ENCODE measurements around the gene ZNF581.

The ZNF581 gene

DNA sequence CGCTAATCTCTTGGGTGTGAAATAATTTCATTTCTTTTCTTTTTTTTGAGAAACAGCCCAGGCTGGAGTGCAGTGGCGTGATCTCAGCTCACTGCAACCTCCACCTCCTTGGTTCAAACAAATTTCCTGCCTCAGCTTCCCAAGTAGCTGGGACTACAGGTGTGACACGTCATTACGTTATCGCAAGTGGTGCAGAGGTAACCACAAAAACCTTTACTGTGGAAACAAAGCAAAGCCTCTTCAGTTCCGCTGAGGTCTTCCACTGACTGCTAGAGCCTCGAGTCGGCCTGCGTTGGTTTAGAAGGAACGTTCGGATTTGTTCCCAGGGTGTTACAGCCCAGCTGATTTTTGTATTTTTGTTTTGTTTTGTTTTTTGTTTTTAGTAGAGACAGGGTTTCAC lies 17.1 kb upstream of the ZNF581 start:
- peak; percentile 33 for DNase-seq (ENCODE audit: low read depth)

DNA sequence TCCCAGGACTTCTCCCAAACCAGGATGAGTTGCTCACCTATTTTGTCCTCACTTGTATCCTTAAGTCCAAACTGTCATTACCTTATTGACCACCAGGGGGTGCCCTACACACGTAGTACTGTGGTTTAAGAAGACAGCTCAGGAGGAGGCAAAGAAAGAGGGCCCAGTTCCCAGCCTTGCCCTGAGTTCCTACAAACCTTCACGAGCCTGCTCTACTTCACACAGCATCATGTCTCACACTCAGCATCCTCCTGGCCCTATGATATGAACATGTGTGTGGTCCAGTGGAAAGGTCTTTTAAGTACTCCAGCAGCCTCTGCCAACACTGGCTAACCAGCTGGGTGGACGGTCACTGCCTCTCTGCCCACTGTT lies 11.0 kb upstream of the ZNF581 start:
- peak; percentile 68 for DNase-seq (ENCODE audit: low read depth)

DNA sequence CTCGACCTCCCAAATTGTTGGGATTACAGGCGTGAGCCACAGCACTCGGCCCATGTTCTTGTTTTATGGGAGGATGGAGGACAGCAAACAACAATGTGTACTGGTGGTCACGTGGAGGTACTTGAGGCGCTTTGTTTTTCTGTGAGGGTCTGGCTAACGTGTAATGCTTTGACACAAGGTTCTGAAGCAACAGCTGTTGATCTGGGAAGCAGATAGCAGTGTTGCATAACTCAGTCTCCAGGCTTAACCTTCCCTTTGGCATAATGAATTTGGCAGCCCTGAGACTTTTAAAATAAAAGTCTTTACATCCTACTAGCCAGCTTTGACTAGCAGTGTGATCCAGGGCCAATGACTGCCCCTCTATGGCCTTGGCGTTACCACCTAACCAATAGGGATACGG lies 9.6 kb upstream of the ZNF581 start:
- DNase-seq (ENCODE audit: low read depth), result no peak

DNA sequence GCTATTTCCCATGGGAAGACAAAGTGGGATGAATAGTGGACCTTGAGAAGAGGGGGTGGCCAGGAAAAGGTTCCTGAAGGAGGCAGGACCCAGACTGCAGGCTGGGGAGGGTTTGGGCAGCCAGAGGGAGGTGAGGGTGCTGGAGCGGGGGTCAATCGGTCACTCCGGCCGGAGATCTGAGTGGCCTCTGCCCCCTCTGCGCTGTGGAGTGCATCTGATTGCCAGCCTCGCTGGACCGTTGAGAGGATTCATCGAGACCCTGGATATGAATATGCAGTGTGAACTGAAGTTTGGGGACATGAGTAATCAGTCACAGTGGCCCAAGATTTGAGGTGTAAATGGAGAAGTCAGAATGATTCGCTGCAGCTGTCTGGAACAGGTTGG lies 8.1 kb upstream of the ZNF581 start:
- no peak for DNase-seq (ENCODE audit: low read depth)

- DNase-seq (ENCODE audit: low read depth), result no peak
These were observed 7.5 kb upstream of the ZNF581 start for GRCh38 chr19:55635856-55636440.

DNA sequence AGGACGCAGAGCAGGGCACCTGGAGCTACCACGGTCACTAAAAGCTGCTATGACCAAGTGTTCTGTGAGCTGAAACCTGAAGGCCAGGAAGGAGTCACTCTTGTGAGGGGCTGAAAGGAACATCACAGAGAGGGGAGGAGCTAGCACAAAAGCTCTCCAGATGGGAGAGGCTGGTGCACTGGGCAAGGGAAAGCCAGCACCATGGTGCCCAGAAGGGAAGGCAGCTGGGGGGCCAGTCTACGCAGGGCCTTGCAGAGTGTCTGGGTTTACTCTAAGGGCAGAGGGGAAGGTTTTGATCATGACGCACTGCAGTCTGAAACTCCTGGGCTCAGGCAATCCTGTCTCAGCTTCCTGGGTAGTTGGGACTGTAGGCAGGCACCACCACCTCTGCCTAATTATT lies 6.7 kb upstream of the ZNF581 start:
- no peak for DNase-seq (ENCODE audit: low read depth)

DNA sequence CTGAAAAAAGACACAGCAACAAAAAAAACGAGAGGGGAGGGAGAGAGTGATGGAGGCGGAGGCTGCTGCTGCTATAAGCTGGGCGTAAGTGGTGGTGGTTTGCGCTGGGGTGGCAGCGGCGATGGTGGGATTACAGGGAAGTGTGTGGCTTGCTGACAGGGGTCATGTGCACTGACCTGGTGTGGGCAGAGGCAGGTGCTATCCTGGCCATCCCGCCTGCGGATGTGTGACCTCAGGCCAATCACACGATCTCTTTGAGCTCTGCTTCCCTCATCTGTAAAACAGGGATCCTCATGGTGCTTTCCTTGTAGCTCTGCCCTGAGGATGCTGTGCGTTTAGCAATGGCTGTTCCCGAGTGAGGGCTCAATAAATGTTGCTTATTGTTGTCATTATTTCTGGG lies 5.9 kb upstream of the ZNF581 start:
- DNase-seq (ENCODE audit: low read depth), result no peak

DNA sequence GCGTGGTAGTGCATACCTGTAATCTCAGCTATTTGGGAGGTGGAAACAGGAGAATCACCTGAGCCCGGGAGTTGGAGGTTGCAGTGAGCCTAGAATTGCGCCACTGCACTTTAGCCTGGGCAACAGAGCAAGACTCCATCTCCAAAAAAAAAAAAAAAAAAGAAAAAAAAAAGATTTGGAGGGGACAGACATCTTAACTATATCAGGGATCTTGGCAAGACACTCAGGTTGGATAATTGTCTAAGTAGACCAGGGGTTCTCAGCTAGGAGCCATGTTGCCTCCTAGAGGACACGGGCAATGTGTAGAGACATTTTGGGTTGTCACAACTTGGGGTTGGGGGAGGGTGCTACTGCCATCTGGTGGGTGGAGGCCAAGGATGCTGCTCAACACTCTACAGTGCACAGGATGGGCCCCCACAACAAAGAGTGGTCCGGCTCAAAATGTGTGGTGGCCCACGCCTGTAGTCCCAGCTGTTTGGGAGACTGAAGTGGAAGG lies 4.5 kb upstream of the ZNF581 start:
- DNase-seq (ENCODE audit: low read depth), result peak; percentile 59

DNA sequence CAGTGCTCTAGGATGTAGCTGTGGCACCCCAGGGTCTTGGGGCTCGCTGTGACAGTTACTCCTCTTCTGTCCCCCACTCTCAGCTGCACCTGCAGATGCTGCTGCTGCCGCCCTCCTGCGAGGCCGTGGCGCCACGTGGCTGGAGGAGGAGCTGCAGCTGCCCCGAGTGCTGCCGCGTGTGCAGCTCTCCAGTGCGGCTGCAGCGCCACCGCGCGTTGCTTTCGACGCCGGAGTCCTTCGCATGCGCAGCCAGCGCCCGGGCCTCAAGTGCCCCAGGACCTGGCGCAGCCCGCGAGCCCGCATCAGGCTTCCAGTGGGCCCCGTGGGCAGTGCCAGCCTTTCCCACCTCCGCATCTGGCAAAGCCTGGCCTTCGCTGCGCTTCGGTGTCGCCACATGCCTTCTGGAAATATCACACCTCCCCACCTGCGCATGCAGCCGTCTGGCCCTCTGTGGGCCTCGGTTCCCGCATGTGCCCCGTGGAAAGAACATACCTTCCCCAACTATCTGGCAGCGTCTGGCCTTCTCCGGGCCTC lies 3.3 kb upstream of the ZNF581 start:
- DNase-seq (ENCODE audit: low read depth), result peak; percentile 77

- DNase-seq (ENCODE audit: low read depth), result peak; percentile 73
These were observed 2.6 kb upstream of the ZNF581 start, which contains the start of gene ZNF580 for GRCh38 chr19:55640577-55641425. ZNF580 (plus strand) TSS chr19:55641002; CDS start chr19:55642509, 1,507 bp downstream.

DNA sequence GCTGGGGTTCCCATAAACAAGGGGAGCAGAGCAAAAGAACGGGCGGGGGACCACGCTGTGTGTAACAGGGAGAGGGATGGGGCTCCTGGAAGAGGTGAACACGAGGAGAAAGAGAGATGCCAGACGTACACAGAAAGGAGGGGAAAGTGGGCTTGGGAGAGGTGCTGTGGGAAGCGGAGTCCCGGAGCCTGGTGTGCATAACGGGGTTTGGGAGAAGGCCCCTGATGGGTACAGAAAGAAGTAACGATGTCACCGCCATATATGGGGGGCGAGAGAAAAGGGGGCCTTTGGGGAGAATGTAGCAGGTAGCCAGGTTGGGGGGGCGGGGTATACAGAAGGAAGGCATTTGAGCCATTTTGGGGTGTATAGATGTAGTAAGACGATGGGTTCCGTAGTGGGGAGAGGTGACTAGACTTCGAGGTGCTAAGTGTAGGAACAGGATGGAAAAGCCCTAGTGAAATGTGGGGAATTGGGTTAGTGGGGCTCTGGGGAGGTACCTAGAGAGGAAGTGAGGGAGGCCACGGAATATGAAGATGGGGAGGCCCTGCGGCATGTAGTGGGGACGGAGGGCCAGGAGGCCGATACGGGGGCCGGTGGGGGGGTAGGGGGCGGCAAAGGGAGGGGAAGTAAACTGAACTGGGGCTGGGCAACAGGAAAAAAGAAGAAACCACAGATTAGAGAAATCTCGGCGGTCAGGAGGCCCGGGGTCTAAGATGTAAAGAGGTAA lies 1.9 kb upstream of the ZNF581 start:
- no peak for DNase-seq (ENCODE audit: low read depth)

DNA sequence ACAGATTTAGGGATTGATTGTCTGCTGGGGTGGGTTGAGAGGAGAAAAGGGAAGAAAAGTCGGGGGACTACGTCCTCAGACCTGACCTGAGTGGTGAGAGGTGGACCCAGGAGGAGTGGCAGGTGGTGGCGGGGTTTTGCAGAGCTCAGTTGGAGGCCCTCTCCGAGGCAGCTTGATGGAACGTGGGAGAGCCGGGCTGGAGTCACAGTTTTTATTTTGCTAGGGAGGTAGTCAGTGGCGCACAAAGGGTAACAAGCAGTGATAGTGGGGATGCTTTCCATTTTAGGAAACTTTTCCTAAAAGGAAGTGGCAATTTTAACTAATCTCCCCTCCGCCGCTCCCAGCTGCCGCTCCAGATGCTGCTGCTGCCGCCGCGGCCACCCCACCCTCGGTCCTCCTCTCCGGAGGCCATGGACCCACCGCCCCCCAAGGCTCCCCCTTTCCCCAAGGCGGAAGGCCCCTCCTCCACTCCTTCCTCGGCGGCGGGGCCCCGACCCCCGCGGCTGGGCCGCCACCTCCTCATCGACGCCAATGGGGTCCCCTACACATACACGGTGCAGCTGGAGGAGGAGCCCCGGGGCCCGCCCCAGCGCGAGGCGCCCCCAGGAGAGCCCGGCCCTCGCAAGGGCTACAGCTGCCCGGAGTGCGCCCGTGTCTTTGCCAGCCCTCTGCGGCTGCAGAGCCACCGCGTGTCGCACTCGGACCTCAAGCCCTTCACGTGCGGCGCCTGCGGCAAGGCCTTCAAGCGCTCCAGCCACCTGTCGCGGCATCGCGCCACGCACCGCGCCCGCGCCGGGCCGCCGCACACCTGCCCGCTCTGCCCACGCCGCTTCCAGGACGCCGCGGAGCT lies 1.1 kb upstream of the ZNF581 start:
- no peak for DNase-seq (ENCODE audit: low read depth)

DNA sequence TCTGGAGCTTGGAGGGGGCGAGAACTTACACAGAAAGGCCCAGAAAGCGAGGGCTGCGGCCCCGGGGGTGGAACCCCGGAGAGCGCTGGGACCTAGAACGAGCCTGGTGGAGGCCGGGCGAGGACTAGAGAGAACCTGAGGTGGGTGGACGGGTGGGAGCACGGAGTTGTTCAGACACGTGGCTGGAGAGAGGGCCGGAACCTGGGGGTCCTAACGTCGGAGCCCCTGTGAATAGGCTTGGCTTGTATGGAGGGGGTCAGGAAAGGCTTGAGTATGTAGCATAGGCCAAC lies 383 bp downstream of the ZNF581 start:
- no peak for DNase-seq (ENCODE audit: low read depth)

- no peak for DNase-seq (ENCODE audit: low read depth)
These were observed 863 bp downstream of the ZNF581 start for GRCh38 chr19:55644191-55644833.

GRCh38 chr19:55644842-55645511 lies 1.5 kb downstream of the ZNF581 start:
- DNase-seq (ENCODE audit: low read depth), result no peak

GRCh38 chr19:55645512-55645881 lies 2.0 kb downstream of the ZNF581 start:
- DNase-seq (ENCODE audit: low read depth), result no peak

GRCh38 chr19:55646889-55647731 lies 3.7 kb downstream of the ZNF581 start:
- no peak for DNase-seq (ENCODE audit: low read depth)

DNA sequence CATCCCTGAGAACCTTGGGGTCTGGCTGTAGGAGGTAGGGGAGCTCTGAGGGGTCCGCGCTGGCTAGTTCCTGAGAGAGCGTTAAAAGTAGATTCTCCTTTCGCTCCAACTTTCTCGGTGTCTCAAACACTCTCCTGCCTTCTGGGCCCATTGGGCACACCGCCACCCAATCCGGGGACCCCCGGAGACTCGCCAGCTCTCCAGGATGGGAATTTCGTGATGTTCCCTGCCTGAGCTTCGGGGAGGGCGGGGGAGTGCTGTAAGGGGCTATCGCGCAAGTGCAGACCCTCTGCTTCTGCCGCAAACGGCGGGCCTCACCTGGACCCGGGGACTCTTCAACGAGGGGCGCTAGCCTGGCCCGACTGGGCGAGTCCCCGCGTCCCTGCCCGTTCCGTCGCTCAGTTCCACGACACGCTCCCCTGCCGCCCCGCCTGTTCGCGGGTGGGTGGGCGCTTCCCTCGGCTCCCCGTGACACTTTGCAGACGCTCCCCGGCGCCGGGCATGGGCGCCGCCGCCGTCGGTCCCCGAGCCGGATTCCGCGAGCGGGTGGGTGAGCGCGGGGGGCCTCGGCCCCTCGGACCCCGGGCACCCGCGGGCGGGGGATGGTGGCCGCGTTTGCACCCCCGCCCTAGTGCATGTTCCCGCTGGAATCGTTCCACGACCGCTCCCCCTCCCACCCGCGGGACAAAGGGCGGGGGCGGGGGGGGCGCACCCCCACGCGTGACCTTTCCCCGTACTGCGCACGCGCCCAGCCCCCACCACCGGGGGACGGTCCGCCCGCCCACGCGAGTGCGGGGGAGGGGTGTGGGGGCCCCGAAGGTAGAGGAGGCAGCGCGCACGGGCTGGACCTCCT lies 4.5 kb downstream of the ZNF581 start, which contains the start of gene CCDC106:
TSS of gene CCDC106 (plus strand) at position 481 of the 853 bp plus-strand sequence. CDS start 835 bp downstream, outside the sequence.
- peak; percentile 27 for DNase-seq (ENCODE audit: low read depth)

Measured in activated T-cell treated with anti-CD3 and anti-CD28 coated beads for 48 hours (primary cell).